ENCODE data around the gene AIMP2. TPM values are rescaled to one million over a fixed set of nuclear protein-coding genes. Genes with fewer than 3 reads are reported as not detected.

The AIMP2 gene
- total and polyA plus RNA-seq, 2 experiments from 2014 or later: 74.6 to 78.1 TPM

DNA sequence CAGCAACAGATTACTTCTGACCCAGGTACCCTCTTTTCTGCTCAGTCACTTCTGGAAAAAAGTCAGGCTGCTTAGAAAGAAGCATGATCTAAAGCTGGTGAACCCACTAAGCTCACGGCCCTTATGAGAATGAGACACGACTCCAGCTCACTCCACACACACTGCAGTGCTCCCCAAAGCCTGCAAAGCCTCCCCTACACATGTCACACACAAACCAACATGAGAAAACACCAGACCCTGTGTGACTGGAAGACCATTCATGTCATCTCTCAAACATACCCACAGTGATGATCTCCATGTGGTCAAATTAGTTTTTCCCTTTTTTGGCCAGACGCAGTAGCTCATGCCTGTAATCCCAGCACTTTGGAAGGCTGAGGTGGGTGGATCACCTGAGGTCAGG, 22.5 kb downstream of the AIMP2 start:
- Histone ChIP-seq H3K27ac (no peak overlapping the region), H3K27me3 (replicated peaks; ENCODE audit: insufficient read depth) (no peaks in the 10 kb centered on the region), H2AFZ (no peak overlapping the region), H3K9me2 (ENCODE audit: insufficient read depth) (no peaks in the 10 kb centered on the region), H3F3A (ENCODE audit: insufficient read depth) (peaks cover 21% of the 10 kb centered on the region; the same call in 1 of the 2 replicates), H3K79me2 (ENCODE audit: insufficient read depth) (peaks cover 62% of the 10 kb centered on the region), H3K4me3 (no peak overlapping the region), H3K4me2 (ENCODE audit: unreplicated experiment) (no peak overlapping the region), H4K20me1 (ENCODE audit: insufficient read depth) (no peaks in the 10 kb centered on the region), H3K9me3 (ENCODE audit: low read depth) (no peaks in the 10 kb centered on the region), H3K4me1 (ENCODE audit: insufficient read depth) (no peaks in the 10 kb centered on the region), H3K36me3 (ENCODE audit: low read depth) (peaks cover 55% of the 10 kb centered on the region), H3K9ac (no peak overlapping the region)
- in situ Hi-C loops (cut with MboI): no loop called here
- DNase-seq: no peak
- WGBS, 2 experiments (ENCODE audit: low coverage in 1 of 2, low lambda C conversion rate in 2 of 2, missing lambda C conversion rate in 2 of 2): 95 to 100% methylated on average over 3 of the region's 3 CpGs
- TF ChIP-seq EZH2 (IDR thresholded peaks at IDR 0.05; ENCODE audit: insufficient read depth, poor library complexity, severe bottlenecking): no peak

GRCh38 chr7:6032167-6032566, 23.1 kb downstream of the AIMP2 start:
- no peak overlapping the region for H3K4me3 ChIP-seq
- peaks cover 54% of the 10 kb centered on the region for H3K36me3 ChIP-seq (ENCODE audit: low read depth)
- no peak for DNase-seq
- H4K20me1 ChIP-seq (ENCODE audit: insufficient read depth): no peaks in the 10 kb centered on the region
- H3K79me2 ChIP-seq (ENCODE audit: insufficient read depth): peaks cover 62% of the 10 kb centered on the region
- no peak for TF ChIP-seq EZH2 (IDR thresholded peaks at IDR 0.05; ENCODE audit: insufficient read depth, poor library complexity, severe bottlenecking)
- no peak for TF ChIP-seq EZH2phosphoT487 (IDR thresholded peaks at IDR 0.05; ENCODE audit: insufficient read depth, low read depth)
- H3K9ac ChIP-seq: no peak overlapping the region
- no peak overlapping the region for H2AFZ ChIP-seq
- WGBS, 2 experiments (ENCODE audit: low coverage in 1 of 2, low lambda C conversion rate in 2 of 2, missing lambda C conversion rate in 2 of 2): 73 to 74% methylated on average over 5 of the region's 5 CpGs
- H3K9me3 ChIP-seq (ENCODE audit: low read depth): no peaks in the 10 kb centered on the region
- H3K4me2 ChIP-seq (ENCODE audit: unreplicated experiment): no peak overlapping the region
- peaks cover 17% of the 10 kb centered on the region; the same call in 1 of the 2 replicates for H3F3A ChIP-seq (ENCODE audit: insufficient read depth)
- in situ Hi-C loops (cut with MboI): no loop called here
- H3K9me2 ChIP-seq (ENCODE audit: insufficient read depth): no peaks in the 10 kb centered on the region
- no peaks in the 10 kb centered on the region for H3K27me3 ChIP-seq (replicated peaks; ENCODE audit: insufficient read depth)
- H3K27ac ChIP-seq: no peak overlapping the region
- H3K4me1 ChIP-seq (ENCODE audit: insufficient read depth): no peaks in the 10 kb centered on the region

DNA sequence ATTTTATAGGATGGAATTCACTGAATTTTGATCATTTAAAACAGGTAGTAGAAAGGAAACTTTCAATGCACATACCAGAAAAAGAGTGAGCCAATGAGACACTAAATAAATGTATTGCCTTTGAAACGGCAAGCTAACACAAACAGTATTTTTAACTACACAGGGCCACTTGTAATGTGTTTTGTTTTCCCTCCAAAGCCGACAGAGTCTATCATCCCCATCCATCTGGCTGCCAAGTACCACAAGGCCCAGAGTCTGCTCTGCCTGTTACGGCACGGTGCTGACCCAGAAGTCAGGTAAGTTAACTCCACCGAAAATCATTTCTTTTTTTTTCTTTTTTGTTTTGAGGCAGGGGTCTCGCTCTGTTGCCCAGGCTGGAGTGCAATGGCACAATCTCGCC, 23.6 kb downstream of the AIMP2 start:
- in situ Hi-C loops (cut with MboI): no loop called here
- WGBS, 2 experiments (ENCODE audit: low coverage in 1 of 2, low lambda C conversion rate in 2 of 2, missing lambda C conversion rate in 2 of 2): 85 to 89% methylated on average over 7 of the region's 7 CpGs
- H2AFZ ChIP-seq: no peak overlapping the region
- H3K4me3 ChIP-seq: no peak overlapping the region
- no peak overlapping the region for H3K4me2 ChIP-seq (ENCODE audit: unreplicated experiment)
- H3K9me3 ChIP-seq (ENCODE audit: low read depth): no peaks in the 10 kb centered on the region
- peaks cover 62% of the 10 kb centered on the region for H3K79me2 ChIP-seq (ENCODE audit: insufficient read depth)
- TF ChIP-seq EZH2 (IDR thresholded peaks at IDR 0.05; ENCODE audit: insufficient read depth, poor library complexity, severe bottlenecking) (no peak), EZH2phosphoT487 (IDR thresholded peaks at IDR 0.05; ENCODE audit: insufficient read depth, low read depth) (no peak)
- H4K20me1 ChIP-seq (ENCODE audit: insufficient read depth): no peaks in the 10 kb centered on the region
- H3F3A ChIP-seq (ENCODE audit: insufficient read depth): peaks cover 12% of the 10 kb centered on the region; the same call in 1 of the 2 replicates
- no peak for DNase-seq
- H3K4me1 ChIP-seq (ENCODE audit: insufficient read depth): no peaks in the 10 kb centered on the region
- peaks cover 54% of the 10 kb centered on the region for H3K36me3 ChIP-seq (ENCODE audit: low read depth)
- no peak overlapping the region for H3K27ac ChIP-seq
- no peaks in the 10 kb centered on the region for H3K27me3 ChIP-seq (replicated peaks; ENCODE audit: insufficient read depth)
- H3K9ac ChIP-seq: no peak overlapping the region
- H3K9me2 ChIP-seq (ENCODE audit: insufficient read depth): no peaks in the 10 kb centered on the region

- in situ Hi-C loops (cut with MboI): no loop called here
- Histone ChIP-seq H3K27ac (no peak overlapping the region), H3K36me3 (ENCODE audit: low read depth) (peaks cover 49% of the 10 kb centered on the region; the same call in 1 of the 2 replicates)
Observed at GRCh38 chr7:6035165-6035564, 26.1 kb downstream of the AIMP2 start.

DNA sequence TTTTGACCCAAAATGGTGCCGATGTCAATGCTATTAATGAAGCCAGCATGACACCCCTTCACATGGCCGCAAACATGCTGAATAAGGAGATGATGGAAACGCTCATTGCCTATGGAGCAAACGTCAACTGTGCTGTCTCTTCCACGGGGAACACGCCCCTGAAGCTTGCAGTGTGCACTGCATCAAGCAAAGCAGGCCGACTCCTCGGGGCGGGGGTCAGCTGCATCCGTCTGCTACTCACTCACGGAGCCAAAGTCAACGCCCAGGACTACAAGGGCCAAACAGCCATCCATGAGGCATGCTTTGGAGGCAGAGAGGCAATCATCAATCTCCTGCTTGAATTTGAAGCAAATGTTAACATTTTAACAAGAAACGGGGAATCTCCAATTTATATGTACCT, 26.6 kb downstream of the AIMP2 start:
- H3K9me2 ChIP-seq (ENCODE audit: insufficient read depth): no peaks in the 10 kb centered on the region
- 86 to 89% methylated on average over 11 to 13 of the region's 13 CpGs for WGBS, 2 experiments (ENCODE audit: low coverage in 1 of 2, low lambda C conversion rate in 2 of 2, missing lambda C conversion rate in 2 of 2)
- H3K36me3 ChIP-seq (ENCODE audit: low read depth): peaks cover 54% of the 10 kb centered on the region; the same call in 1 of the 2 replicates
- TF ChIP-seq EZH2phosphoT487 (IDR thresholded peaks at IDR 0.05; ENCODE audit: insufficient read depth, low read depth): no peak
- no peak for TF ChIP-seq EZH2 (IDR thresholded peaks at IDR 0.05; ENCODE audit: insufficient read depth, poor library complexity, severe bottlenecking)
- in situ Hi-C loops (cut with MboI): no loop called here
- no peak overlapping the region for H3K4me3 ChIP-seq
- no peak for DNase-seq
- H3K27me3 ChIP-seq (replicated peaks; ENCODE audit: insufficient read depth): no peaks in the 10 kb centered on the region
- H2AFZ ChIP-seq: no peak overlapping the region
- no peaks in the 10 kb centered on the region for H3K4me1 ChIP-seq (ENCODE audit: insufficient read depth)
- H4K20me1 ChIP-seq (ENCODE audit: insufficient read depth): no peaks in the 10 kb centered on the region
- no peak overlapping the region for H3K27ac ChIP-seq
- no peaks in the 10 kb centered on the region for H3K9me3 ChIP-seq (ENCODE audit: low read depth)
- no peak overlapping the region for H3K4me2 ChIP-seq (ENCODE audit: unreplicated experiment)
- H3K79me2 ChIP-seq (ENCODE audit: insufficient read depth): peaks cover 44% of the 10 kb centered on the region
- H3F3A ChIP-seq (ENCODE audit: insufficient read depth): peaks cover 5% of the 10 kb centered on the region; the same call in 1 of the 2 replicates
- H3K9ac ChIP-seq: no peak overlapping the region

More at GRCh38 chr7:6035165-6035564, 26.1 kb downstream of the AIMP2 start:
- no peak overlapping the region for H3K4me2 ChIP-seq (ENCODE audit: unreplicated experiment)
- no peaks in the 10 kb centered on the region for H4K20me1 ChIP-seq (ENCODE audit: insufficient read depth)
- H3F3A ChIP-seq (ENCODE audit: insufficient read depth): peaks cover 5% of the 10 kb centered on the region; the same call in 1 of the 2 replicates
- no peaks in the 10 kb centered on the region for H3K9me2 ChIP-seq (ENCODE audit: insufficient read depth)
- H3K79me2 ChIP-seq (ENCODE audit: insufficient read depth): peaks cover 49% of the 10 kb centered on the region
- H3K4me1 ChIP-seq (ENCODE audit: insufficient read depth): no peaks in the 10 kb centered on the region
- 89% methylated on average over 10 of the region's 10 CpGs for WGBS, 2 experiments (ENCODE audit: low coverage in 1 of 2, low lambda C conversion rate in 2 of 2, missing lambda C conversion rate in 2 of 2)
- no peak overlapping the region for H3K9ac ChIP-seq
- no peak for DNase-seq
- no peak overlapping the region for H3K4me3 ChIP-seq
- H3K27me3 ChIP-seq (replicated peaks; ENCODE audit: insufficient read depth): no peaks in the 10 kb centered on the region
- H3K9me3 ChIP-seq (ENCODE audit: low read depth): no peaks in the 10 kb centered on the region
- TF ChIP-seq EZH2 (IDR thresholded peaks at IDR 0.05; ENCODE audit: insufficient read depth, poor library complexity, severe bottlenecking): no peak
- TF ChIP-seq EZH2phosphoT487 (IDR thresholded peaks at IDR 0.05; ENCODE audit: insufficient read depth, low read depth): no peak
- no peak overlapping the region for H2AFZ ChIP-seq
